Measurements from ENCODE around the gene DIP2B. TPM values are rescaled to one million over a fixed set of nuclear protein-coding genes. Genes with fewer than 3 reads are reported as not detected.
"Not testable (repeated sequence)": the region's sequence is repeated elsewhere in the genome, so short reads cannot be mapped to it uniquely, and the experiment has no call there.

Gene DIP2B
- total RNA-seq, 2 experiments from 2014 or later, result 21.4 to 22.5 TPM

GRCh38 chr12:50508414-50508813 is 3.6 kb downstream of the DIP2B start:
- Mint-ChIP-seq H3K27ac (peak overlapping the region; percentile 82), H3K27me3 (no peaks in the 10 kb centered on the region), H3K4me1 (peaks cover 53% of the 10 kb centered on the region), H3K4me3 (peak overlapping the region; percentile 70), H3K9me3 (no peaks in the 10 kb centered on the region), H3K36me3 (peaks cover 5% of the 10 kb centered on the region)
- DNase-seq, result no peak

- peak overlapping the region; percentile 42 for H3K4me3 Mint-ChIP-seq
- no peaks in the 10 kb centered on the region for H3K9me3 Mint-ChIP-seq
- H3K27me3 Mint-ChIP-seq, result no peaks in the 10 kb centered on the region
- H3K4me1 Mint-ChIP-seq, result peaks cover 59% of the 10 kb centered on the region
- peak overlapping the region; percentile 82 for H3K27ac Mint-ChIP-seq
- no peak for DNase-seq
- peaks cover 5% of the 10 kb centered on the region for H3K36me3 Mint-ChIP-seq
Measured at GRCh38 chr12:50508970-50509663, 4.3 kb downstream of the DIP2B start.

DNA sequence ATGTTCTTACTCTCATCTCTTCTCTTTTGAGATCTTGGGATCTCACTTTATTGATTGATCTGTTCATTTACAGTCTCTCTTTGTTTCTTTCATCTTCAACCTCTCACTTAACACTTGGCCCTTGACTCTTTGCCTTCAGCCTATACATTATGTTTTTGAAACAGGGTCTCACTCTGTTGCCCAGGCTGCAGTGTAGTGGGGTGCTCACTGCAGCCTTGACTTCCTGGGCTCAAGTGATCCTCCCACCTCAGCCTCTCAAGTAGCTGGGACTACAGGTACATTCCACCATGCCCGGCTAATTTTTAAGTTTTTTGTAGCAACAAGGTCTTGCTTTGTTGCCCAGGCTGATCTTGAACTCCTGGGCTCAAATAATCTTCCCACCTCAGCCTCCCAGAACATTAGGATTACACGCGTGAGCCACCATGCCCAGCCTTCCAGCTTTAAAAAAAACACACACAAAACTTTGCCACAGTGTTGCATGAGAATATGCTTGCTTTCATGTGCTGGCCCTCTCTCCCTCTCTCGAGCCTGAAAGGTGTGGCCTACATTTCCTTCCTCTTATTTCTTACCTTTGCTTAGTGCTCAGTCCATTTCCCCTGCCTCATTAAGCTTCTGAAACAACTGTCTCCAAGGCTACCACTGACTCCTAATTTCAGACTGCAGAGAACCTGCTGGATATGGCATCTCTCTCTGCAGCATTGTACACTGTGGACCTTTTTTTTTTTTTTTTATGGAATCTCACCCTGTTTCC is 9.9 kb downstream of the DIP2B start:
- peaks cover 19% of the 10 kb centered on the region for H3K36me3 Mint-ChIP-seq
- peaks cover 44% of the 10 kb centered on the region for H3K4me1 Mint-ChIP-seq
- no peak overlapping the region for H3K4me3 Mint-ChIP-seq
- H3K9me3 Mint-ChIP-seq, result peaks cover 6% of the 10 kb centered on the region
- H3K27ac Mint-ChIP-seq, result peak overlapping the region; percentile 84
- no peak for DNase-seq
- no peaks in the 10 kb centered on the region for H3K27me3 Mint-ChIP-seq

DNA sequence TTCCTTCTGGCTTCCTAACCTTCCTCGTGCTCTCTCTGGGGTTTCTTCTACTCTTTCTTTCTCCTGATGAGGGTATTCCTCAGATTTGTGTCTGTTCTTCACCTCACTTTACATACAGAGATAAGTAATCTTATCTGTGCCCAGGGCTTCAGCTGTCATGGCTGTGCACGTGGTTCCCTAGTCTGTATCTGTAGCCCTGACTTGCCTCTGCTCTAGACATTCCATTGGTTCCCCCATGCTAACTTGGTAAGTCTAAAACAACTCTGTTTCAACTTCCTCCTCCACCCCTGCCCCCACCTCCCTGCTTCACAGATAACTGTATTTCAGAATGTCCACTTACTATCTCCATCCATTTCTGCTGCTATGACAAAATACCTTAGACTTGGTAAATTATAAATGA is 10.8 kb downstream of the DIP2B start:
- Mint-ChIP-seq H3K27me3 (no peaks in the 10 kb centered on the region), H3K4me1 (peaks cover 44% of the 10 kb centered on the region), H3K9me3 (peaks cover 6% of the 10 kb centered on the region), H3K36me3 (peaks cover 25% of the 10 kb centered on the region), H3K4me3 (no peak overlapping the region), H3K27ac (peak overlapping the region; percentile 84)
- no peak for DNase-seq

DNA sequence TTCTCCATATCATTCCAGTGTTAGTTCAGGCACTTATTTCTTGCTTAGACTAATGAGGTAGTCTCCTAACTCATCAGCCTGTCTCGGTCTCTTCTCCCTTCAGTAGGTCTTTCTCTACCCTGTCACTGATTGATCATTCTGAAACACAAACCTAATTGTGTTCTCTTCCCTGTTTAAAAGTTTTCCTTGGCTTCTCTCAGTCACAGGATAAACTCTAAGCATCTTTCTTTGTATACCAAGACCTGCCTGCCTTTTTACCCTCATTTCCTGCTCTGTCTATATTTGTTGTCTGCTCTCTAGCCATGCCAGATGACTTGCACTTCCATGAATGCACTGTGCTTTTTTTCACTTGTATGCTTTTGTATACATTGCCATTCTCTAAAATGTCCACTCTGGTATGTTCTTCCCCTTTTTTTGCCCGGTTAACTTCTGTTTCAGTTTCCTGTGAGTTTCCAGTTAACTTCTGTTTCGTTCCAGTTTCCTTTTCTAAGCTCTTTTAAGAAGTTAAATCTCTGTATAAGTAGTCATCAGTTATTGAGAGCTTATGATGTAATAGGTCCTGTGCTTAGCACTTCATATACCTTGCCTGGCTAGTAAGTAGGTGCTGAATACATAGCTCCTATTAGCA is 12.8 kb downstream of the DIP2B start:
- H3K27me3 Mint-ChIP-seq, result no peaks in the 10 kb centered on the region
- H3K27ac Mint-ChIP-seq, result no peak overlapping the region
- H3K4me1 Mint-ChIP-seq, result peaks cover 51% of the 10 kb centered on the region
- H3K36me3 Mint-ChIP-seq, result peaks cover 32% of the 10 kb centered on the region
- peaks cover 6% of the 10 kb centered on the region for H3K9me3 Mint-ChIP-seq
- H3K4me3 Mint-ChIP-seq, result no peak overlapping the region
- no peak for DNase-seq

GRCh38 chr12:50518090-50518489 is 13.3 kb downstream of the DIP2B start:
- no peak for DNase-seq
- Mint-ChIP-seq H3K27me3 (no peaks in the 10 kb centered on the region), H3K36me3 (peaks cover 34% of the 10 kb centered on the region), H3K4me1 (peaks cover 51% of the 10 kb centered on the region), H3K4me3 (no peak overlapping the region), H3K27ac (no peak overlapping the region), H3K9me3 (peaks cover 6% of the 10 kb centered on the region)

- Mint-ChIP-seq H3K4me3 (no peak overlapping the region), H3K36me3 (peaks cover 40% of the 10 kb centered on the region), H3K27ac (no peak overlapping the region), H3K4me1 (peaks cover 48% of the 10 kb centered on the region), H3K9me3 (peaks cover 6% of the 10 kb centered on the region), H3K27me3 (no peaks in the 10 kb centered on the region)
- no peak for DNase-seq
Measured at GRCh38 chr12:50519353-50519752, 14.6 kb downstream of the DIP2B start.

GRCh38 chr12:50520416-50521207 is 15.8 kb downstream of the DIP2B start:
- Mint-ChIP-seq H3K27me3 (no peaks in the 10 kb centered on the region), H3K4me1 (peaks cover 37% of the 10 kb centered on the region), H3K9me3 (peaks cover 3% of the 10 kb centered on the region), H3K36me3 (peaks cover 38% of the 10 kb centered on the region), H3K27ac (no peak overlapping the region), H3K4me3 (peak overlapping the region; percentile 59)
- no peak for DNase-seq

GRCh38 chr12:50521781-50522180 is 17.0 kb downstream of the DIP2B start:
- H3K4me3 Mint-ChIP-seq, H3K27me3 Mint-ChIP-seq, H3K27ac Mint-ChIP-seq, H3K9me3 Mint-ChIP-seq, DNase-seq: not testable (repeated sequence)
- Mint-ChIP-seq H3K4me1 (peaks cover 36% of the 10 kb centered on the region), H3K36me3 (peaks cover 36% of the 10 kb centered on the region)

- H3K4me3 Mint-ChIP-seq, result no peak overlapping the region
- no peak overlapping the region for H3K27ac Mint-ChIP-seq
- H3K27me3 Mint-ChIP-seq, result no peaks in the 10 kb centered on the region
- H3K4me1 Mint-ChIP-seq, result peaks cover 44% of the 10 kb centered on the region
- DNase-seq, result no peak
- no peaks in the 10 kb centered on the region for H3K9me3 Mint-ChIP-seq
- peaks cover 35% of the 10 kb centered on the region for H3K36me3 Mint-ChIP-seq
Measured at GRCh38 chr12:50523772-50524171, 19.0 kb downstream of the DIP2B start.

DNA sequence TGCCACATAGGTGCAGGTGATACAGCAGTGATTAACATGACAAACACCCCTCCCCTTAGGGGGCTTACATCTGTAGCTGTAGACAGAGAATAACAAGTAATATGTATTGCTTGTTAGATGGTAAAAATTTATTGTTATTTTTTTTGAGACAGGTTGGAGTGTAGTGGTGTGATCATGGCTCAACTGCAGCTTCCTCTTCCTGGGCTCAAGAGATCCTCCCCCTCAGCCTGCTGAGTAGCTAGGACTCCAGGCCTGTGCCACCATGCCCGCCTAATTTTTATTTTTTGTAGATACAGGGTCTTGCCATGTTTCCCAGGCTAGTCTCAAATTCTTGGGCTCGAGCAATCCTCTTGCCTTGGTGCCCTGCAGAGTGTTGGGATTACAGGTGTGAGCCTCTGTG is 19.8 kb downstream of the DIP2B start:
- H3K27me3 Mint-ChIP-seq, result no peaks in the 10 kb centered on the region
- no peak overlapping the region for H3K4me3 Mint-ChIP-seq
- peaks cover 47% of the 10 kb centered on the region for H3K4me1 Mint-ChIP-seq
- peak overlapping the region; percentile 22 for H3K27ac Mint-ChIP-seq
- peaks cover 38% of the 10 kb centered on the region for H3K36me3 Mint-ChIP-seq
- H3K9me3 Mint-ChIP-seq, result no peaks in the 10 kb centered on the region
- no peak for DNase-seq

- Mint-ChIP-seq H3K4me3 (no peak overlapping the region), H3K4me1 (peaks cover 39% of the 10 kb centered on the region), H3K27me3 (no peaks in the 10 kb centered on the region), H3K36me3 (peaks cover 34% of the 10 kb centered on the region), H3K27ac (no peak overlapping the region), H3K9me3 (no peaks in the 10 kb centered on the region)
- DNase-seq, result no peak
Measured at GRCh38 chr12:50525422-50525821, 20.6 kb downstream of the DIP2B start.

DNA sequence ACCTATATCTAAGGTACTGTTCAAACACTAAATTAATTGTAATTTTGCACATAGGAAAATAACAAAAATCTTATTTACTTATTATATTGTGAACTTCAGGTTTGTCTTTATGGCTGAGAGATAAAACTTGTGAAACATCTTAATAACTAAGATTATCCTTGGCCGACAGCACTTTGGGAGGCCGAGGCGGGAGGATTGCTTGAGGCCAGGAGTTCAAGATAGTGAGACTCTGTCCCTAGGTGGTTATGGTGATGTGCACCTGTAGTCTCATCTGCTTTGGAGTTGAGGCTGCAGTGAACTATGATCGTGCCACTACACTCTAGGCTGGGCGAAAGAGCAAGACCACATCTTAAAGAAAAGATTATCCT is 22.6 kb downstream of the DIP2B start:
- no peak overlapping the region for H3K4me3 Mint-ChIP-seq
- peaks cover 30% of the 10 kb centered on the region for H3K4me1 Mint-ChIP-seq
- DNase-seq, result no peak
- H3K27ac Mint-ChIP-seq, result no peak overlapping the region
- H3K27me3 Mint-ChIP-seq, result no peaks in the 10 kb centered on the region
- peaks cover 27% of the 10 kb centered on the region for H3K36me3 Mint-ChIP-seq
- H3K9me3 Mint-ChIP-seq, result no peaks in the 10 kb centered on the region

DNA sequence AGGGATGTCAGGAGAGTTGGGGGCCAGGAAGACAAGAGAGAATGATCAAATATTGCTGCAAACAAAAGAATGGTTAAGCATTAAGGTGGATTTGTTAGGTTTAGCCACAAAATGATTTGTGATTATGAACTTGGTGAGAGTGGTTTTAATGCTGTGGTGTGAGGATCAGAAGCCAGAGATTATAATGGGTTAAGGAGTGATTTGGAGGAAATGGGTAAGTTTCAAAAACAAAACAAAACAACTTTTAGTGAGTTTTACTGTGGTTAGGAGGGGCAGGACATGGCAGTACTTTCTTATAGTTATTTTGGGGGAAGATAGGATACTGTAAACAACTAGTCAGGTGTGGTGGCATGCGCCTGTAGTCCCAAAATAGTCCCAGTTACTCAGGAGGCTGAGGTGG is 24.0 kb downstream of the DIP2B start:
- DNase-seq, result no peak
- peak overlapping the region; percentile 18 for H3K27ac Mint-ChIP-seq
- peaks cover 30% of the 10 kb centered on the region for H3K4me1 Mint-ChIP-seq
- no peaks in the 10 kb centered on the region for H3K9me3 Mint-ChIP-seq
- no peaks in the 10 kb centered on the region for H3K27me3 Mint-ChIP-seq
- H3K36me3 Mint-ChIP-seq, result peaks cover 23% of the 10 kb centered on the region
- no peak overlapping the region for H3K4me3 Mint-ChIP-seq

DNA sequence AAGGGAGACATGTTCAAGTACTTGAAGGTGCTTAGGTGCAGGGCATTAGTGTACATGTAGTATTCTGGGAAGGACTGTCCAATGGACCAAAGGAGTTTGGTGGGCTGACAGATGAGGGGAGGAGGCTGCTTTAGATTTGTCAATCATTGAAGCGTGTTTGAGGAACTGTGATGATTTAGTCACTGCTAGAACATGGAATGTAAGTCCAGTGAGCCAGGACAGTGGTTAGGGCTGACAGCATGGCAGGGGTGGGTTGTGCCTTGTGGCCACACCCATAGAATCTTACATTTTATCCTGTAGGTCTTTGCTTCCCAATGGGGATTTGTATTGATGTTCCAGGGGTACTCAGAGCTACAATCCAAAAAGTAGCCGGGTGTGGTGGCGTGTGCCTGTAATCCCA is 24.6 kb downstream of the DIP2B start:
- H3K4me3 Mint-ChIP-seq, result no peak overlapping the region
- H3K9me3 Mint-ChIP-seq, result no peaks in the 10 kb centered on the region
- no peak for DNase-seq
- H3K27me3 Mint-ChIP-seq, result no peaks in the 10 kb centered on the region
- peaks cover 17% of the 10 kb centered on the region for H3K36me3 Mint-ChIP-seq
- H3K27ac Mint-ChIP-seq, result no peak overlapping the region
- peaks cover 27% of the 10 kb centered on the region for H3K4me1 Mint-ChIP-seq
